ENCODE measurements around the gene LNP1. TPM values are rescaled to one million over a fixed set of nuclear protein-coding genes. Genes with fewer than 3 reads are reported as not detected.

LNP1 gene
- total and polyA plus RNA-seq, 4 donors, result 1.1 to 4.7 (median 1.5) TPM

DNA sequence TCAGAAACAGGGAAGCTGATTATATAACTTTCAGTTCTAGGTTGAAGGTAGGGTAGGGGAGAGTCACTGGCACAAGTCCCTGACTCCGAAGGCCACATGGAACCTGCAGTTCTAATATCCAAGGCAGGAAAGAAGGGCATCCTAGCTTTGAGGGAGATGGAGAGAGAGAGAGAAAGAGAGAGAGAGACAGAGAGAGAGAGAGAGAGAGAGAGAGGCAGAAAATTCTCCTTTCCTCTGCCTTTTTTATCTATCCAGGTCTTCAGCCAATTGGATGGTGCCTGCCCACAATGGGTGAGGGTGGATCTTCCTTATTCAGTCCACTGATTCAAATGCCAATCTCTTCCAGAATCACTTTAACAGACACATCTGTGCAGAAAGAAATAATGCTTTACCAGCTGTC is 55.4 kb downstream of the LNP1 start:
- peaks cover 0 to 37% (median 19%) of the 10 kb centered on the region in 4 donors for H3K4me1 ChIP-seq (ENCODE audit: control insufficient read depth in 4 of 4, insufficient read depth in 4 of 4, low read length in 3 of 4)
- H3K27ac ChIP-seq (ENCODE audit: low read depth in 1 of 2, low read length in 2 of 2), result no peak overlapping the region
- no peaks in the 10 kb centered on the region for H3K27me3 ChIP-seq (ENCODE audit: control insufficient read depth in 4 of 4, insufficient read depth in 4 of 4, low read length in 3 of 4)
- H3K9me3 ChIP-seq (ENCODE audit: control insufficient read depth in 4 of 4, low read length in 3 of 4), result no peaks in the 10 kb centered on the region
- H3K36me3 ChIP-seq (ENCODE audit: control insufficient read depth in 4 of 4, insufficient read depth in 3 of 4, low read depth in 1 of 4, low read length in 3 of 4), result no peaks in the 10 kb centered on the region
- H3K4me3 ChIP-seq (ENCODE audit: low read depth in 1 of 3, low read length in 3 of 3), result no peak overlapping the region
- DNase-seq (ENCODE audit: low spot score), result no peak
- WGBS, result 43% methylated on average over 1 of the region's 1 CpG
- TF ChIP-seq, protein P1, sequence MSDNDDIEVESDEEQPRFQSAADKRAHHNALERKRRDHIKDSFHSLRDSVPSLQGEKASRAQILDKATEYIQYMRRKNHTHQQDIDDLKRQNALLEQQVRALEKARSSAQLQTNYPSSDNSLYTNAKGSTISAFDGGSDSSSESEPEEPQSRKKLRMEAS (IDR thresholded peaks at IDR 0.05), result no peak
- TF ChIP-seq HNF4A (conservative IDR thresholded peaks at IDR 0.05) (no peak), REST (IDR thresholded peaks at IDR 0.05) (no peak), EGR1 (IDR thresholded peaks at IDR 0.05; ENCODE audit: low read depth in 2 of 2) (no peak), RAD21 (IDR thresholded peaks at IDR 0.05) (no peak), FOXA1 (IDR thresholded peaks at IDR 0.05) (no peak), SP1 (IDR thresholded peaks at IDR 0.05) (no peak), NR2F2 (IDR thresholded peaks at IDR 0.05) (no peak), HNF4G (IDR thresholded peaks at IDR 0.05) (no peak), GABPA (IDR thresholded peaks at IDR 0.05 in 1 of 2, conservative IDR thresholded peaks at IDR 0.05 in 1 of 2) (no peak), FOXA2 (IDR thresholded peaks at IDR 0.05) (no peak), ATF3 (IDR thresholded peaks at IDR 0.05) (no peak), JUND (IDR thresholded peaks at IDR 0.05) (no peak)
- no peak overlapping the region for H3K9ac ChIP-seq (ENCODE audit: low read depth in 1 of 2, low read length in 2 of 2)

GRCh38 chr3:100457811-100458210 is 56.5 kb downstream of the LNP1 start:
- peaks cover 0 to 34% (median 20%) of the 10 kb centered on the region in 4 donors for H3K4me1 ChIP-seq (ENCODE audit: control insufficient read depth in 4 of 4, insufficient read depth in 4 of 4, low read length in 3 of 4)
- H3K4me3 ChIP-seq (ENCODE audit: low read depth in 1 of 3, low read length in 3 of 3), result no peak overlapping the region
- TF ChIP-seq HNF4G (IDR thresholded peaks at IDR 0.05) (no peak), RAD21 (IDR thresholded peaks at IDR 0.05) (no peak), ZBTB33 (IDR thresholded peaks at IDR 0.05) (no peak), RXRA (IDR thresholded peaks at IDR 0.05) (no peak), SP1 (IDR thresholded peaks at IDR 0.05) (no peak), HNF4A (conservative IDR thresholded peaks at IDR 0.05) (no peak), TAF1 (conservative IDR thresholded peaks at IDR 0.05) (no peak), NR2F2 (IDR thresholded peaks at IDR 0.05) (no peak), FOXA2 (IDR thresholded peaks at IDR 0.05) (no peak), JUND (IDR thresholded peaks at IDR 0.05) (no peak), FOXA1 (IDR thresholded peaks at IDR 0.05) (no peak), ATF3 (IDR thresholded peaks at IDR 0.05) (no peak)
- TF ChIP-seq, protein P1 (IDR thresholded peaks at IDR 0.05), result no peak
- TF ChIP-seq, protein P2, sequence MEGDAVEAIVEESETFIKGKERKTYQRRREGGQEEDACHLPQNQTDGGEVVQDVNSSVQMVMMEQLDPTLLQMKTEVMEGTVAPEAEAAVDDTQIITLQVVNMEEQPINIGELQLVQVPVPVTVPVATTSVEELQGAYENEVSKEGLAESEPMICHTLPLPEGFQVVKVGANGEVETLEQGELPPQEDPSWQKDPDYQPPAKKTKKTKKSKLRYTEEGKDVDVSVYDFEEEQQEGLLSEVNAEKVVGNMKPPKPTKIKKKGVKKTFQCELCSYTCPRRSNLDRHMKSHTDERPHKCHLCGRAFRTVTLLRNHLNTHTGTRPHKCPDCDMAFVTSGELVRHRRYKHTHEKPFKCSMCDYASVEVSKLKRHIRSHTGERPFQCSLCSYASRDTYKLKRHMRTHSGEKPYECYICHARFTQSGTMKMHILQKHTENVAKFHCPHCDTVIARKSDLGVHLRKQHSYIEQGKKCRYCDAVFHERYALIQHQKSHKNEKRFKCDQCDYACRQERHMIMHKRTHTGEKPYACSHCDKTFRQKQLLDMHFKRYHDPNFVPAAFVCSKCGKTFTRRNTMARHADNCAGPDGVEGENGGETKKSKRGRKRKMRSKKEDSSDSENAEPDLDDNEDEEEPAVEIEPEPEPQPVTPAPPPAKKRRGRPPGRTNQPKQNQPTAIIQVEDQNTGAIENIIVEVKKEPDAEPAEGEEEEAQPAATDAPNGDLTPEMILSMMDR (IDR thresholded peaks at IDR 0.05; ENCODE audit: low read depth, low read length, missing input control), result no peak
- no peak for DNase-seq (ENCODE audit: low spot score)
- no peaks in the 10 kb centered on the region for H3K9me3 ChIP-seq (ENCODE audit: control insufficient read depth in 4 of 4, low read length in 3 of 4)
- no peaks in the 10 kb centered on the region for H3K27me3 ChIP-seq (ENCODE audit: control insufficient read depth in 4 of 4, insufficient read depth in 4 of 4, low read length in 3 of 4)
- H3K9ac ChIP-seq (ENCODE audit: low read depth in 1 of 2, low read length in 2 of 2), result no peak overlapping the region
- WGBS, result 100% methylated on average over 1 of the region's 1 CpG
- H3K27ac ChIP-seq (ENCODE audit: low read depth in 1 of 2, low read length in 2 of 2), result no peak overlapping the region
- H3K36me3 ChIP-seq (ENCODE audit: control insufficient read depth in 4 of 4, insufficient read depth in 3 of 4, low read depth in 1 of 4, low read length in 3 of 4), result no peaks in the 10 kb centered on the region
